ENCODE results near the gene WDR59. TPM values are rescaled to one million over a fixed set of nuclear protein-coding genes. Genes with fewer than 3 reads are reported as not detected.

The WDR59 gene
- total RNA-seq, 2 donors from 2014 or later, result 12.5 to 18.0 TPM

GRCh38 chr16:74898659-74899058, 86.3 kb downstream of the WDR59 start:
- H3K36me3 ChIP-seq, result no peaks in the 10 kb centered on the region

GRCh38 chr16:74896389-74897370, 88.2 kb downstream of the WDR59 start:
- DNase-seq (ENCODE audit: low spot score), result no peak
- peaks cover 0 to 6% of the 10 kb centered on the region in 2 donors for H3K4me1 ChIP-seq
- no peak overlapping the region for H3K4me3 ChIP-seq
- peak overlapping the region in 1 of 2 donors; percentile 37 for H3K27ac ChIP-seq
- H3K27me3 ChIP-seq, result no peaks in the 10 kb centered on the region
- peaks cover 19% of the 10 kb centered on the region for H3K36me3 ChIP-seq
- no peak for TF ChIP-seq CTCF (IDR thresholded peaks at IDR 0.05)
- H3K9me3 ChIP-seq, result no peaks in the 10 kb centered on the region

More at GRCh38 chr16:74898659-74899058, 86.3 kb downstream of the WDR59 start:
- H3K4me3 ChIP-seq, result no peak overlapping the region
- no peak for DNase-seq (ENCODE audit: low spot score)
- H3K4me1 ChIP-seq, result peaks cover 0 to 6% of the 10 kb centered on the region in 2 donors
- H3K9me3 ChIP-seq, result no peaks in the 10 kb centered on the region
- no peak overlapping the region for H3K27ac ChIP-seq
- no peak for TF ChIP-seq CTCF (IDR thresholded peaks at IDR 0.05)
- no peaks in the 10 kb centered on the region for H3K27me3 ChIP-seq

DNA sequence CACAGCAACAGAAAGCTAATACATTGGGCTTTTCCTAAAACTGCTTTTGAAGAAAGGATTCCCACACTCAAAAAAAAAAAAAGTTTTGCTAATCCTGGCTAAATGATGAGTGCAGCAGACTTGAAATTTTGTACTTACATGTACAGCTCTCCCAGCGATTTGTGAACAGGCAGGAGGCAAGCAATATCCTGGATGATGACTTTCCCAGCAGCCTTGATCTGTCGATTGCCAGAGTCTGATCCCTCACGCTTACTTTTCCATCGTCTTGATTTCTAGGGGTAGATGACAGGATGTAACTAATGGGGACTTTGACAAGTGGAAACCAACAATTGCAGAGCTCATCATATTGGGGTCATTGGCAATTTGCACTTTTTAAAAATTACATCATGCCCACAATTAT, 91.4 kb downstream of the WDR59 start:
- H3K36me3 ChIP-seq, result peaks cover 49% of the 10 kb centered on the region

DNA sequence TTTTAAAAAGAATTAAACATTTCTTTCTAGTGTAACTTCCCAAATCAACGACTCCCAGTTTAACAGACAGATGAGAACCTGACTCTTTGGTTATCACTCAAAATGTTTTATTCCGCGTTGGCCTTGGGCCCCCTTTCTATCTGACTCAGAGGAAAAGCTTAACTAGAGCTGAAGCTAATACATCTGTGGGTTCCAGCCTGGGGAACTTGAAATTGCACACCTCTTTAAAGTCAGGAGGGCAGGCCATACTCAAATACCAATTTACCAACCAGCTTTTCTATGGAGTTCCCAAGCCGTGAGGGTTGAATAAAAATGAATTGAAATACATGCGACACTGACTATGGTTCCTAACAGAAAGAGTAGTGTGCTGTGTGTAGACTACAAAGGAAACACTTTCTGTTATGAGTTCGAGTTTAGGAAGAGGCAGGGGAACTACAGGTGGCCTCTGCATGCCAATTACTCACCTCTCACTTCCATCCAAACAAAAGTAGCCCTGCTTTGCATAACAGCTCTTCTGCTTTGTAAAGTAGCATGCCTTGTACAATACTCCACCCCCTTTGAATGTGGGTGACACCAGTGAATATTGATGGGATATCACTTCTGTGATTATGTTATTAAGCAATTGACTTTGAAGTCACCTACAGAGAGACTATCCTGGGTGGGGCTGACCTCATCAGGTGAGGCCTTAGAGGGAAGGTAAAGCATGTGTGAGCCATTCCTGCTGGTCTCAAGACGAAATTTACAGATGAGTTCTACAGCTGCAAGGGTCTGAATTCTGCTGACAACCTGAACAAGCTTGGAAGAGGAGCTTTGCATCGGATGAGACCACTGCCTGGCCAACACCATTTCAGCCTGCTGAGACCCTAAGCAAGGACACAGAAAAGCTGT, 92.1 kb downstream of the WDR59 start:
- peaks cover 55% of the 10 kb centered on the region for H3K36me3 ChIP-seq
- H3K27ac ChIP-seq, result no peak overlapping the region
- no peak overlapping the region for H3K4me3 ChIP-seq
- H3K9me3 ChIP-seq, result no peaks in the 10 kb centered on the region
- no peak for TF ChIP-seq CTCF (IDR thresholded peaks at IDR 0.05)
- no peak for DNase-seq (ENCODE audit: low spot score)
- H3K27me3 ChIP-seq, result no peaks in the 10 kb centered on the region
- no peaks in the 10 kb centered on the region for H3K4me1 ChIP-seq

More for the DNA sequence above, 91.4 kb downstream of the WDR59 start:
- no peak overlapping the region for H3K27ac ChIP-seq
- no peak for DNase-seq (ENCODE audit: low spot score)
- no peaks in the 10 kb centered on the region for H3K27me3 ChIP-seq
- H3K4me3 ChIP-seq, result no peak overlapping the region
- H3K9me3 ChIP-seq, result no peaks in the 10 kb centered on the region
- H3K4me1 ChIP-seq, result peaks cover 0 to 1% of the 10 kb centered on the region in 2 donors
- TF ChIP-seq CTCF (IDR thresholded peaks at IDR 0.05), result no peak

DNA sequence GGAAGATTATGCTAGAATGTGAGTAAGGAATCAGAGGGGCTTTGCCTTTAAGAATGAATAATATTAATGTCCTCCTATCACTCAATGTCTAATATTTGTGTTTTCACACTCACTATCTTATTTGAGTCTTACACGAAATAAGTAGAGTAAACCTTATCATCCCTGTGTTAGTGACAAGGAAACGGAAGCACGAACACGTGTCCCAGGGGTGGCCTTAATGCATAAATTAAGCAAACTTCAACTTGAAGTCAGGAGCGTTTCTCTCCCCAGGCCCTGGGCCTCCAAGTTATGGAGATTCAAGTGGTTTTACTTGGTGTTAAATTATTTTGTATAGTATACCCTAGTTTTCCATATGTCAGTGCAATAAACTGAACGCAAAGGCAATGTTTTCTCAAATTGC, 96.0 kb downstream of the WDR59 start:
- TF ChIP-seq CTCF (IDR thresholded peaks at IDR 0.05), result no peak
- Histone ChIP-seq H3K36me3 (peaks cover 93% of the 10 kb centered on the region), H3K9me3 (no peaks in the 10 kb centered on the region), H3K27me3 (no peaks in the 10 kb centered on the region), H3K4me1 (no peaks in the 10 kb centered on the region), H3K4me3 (no peak overlapping the region), H3K27ac (no peak overlapping the region)
- no peak for DNase-seq (ENCODE audit: low spot score)

Data from right atrium auricular region (tissue), 2 donors.